Hepatocyte (in vitro differentiated cells): Measurements from ENCODE around the gene ZEB2.

ENCODE experiments used
- EZH2 ChIP-seq: fragments of 200-600 bp; sonication (generic); IDR thresholded peaks from 2 replicates; pipeline ENCODE4 v1.6.1; 2016; ENCODE audit warnings: antibody characterized with exemption, mild to moderate bottlenecking, borderline replicate concordance
- TF ChIP-seq, protein P1 (sequence below): fragments of 200-600 bp; sonication (generic); IDR thresholded peaks from 2 replicates; pipeline ENCODE4 v1.5.1; 2016; ENCODE audit warnings: antibody characterized with exemption, mild to moderate bottlenecking; ENCODE audit not compliant: poor library complexity

DNA sequence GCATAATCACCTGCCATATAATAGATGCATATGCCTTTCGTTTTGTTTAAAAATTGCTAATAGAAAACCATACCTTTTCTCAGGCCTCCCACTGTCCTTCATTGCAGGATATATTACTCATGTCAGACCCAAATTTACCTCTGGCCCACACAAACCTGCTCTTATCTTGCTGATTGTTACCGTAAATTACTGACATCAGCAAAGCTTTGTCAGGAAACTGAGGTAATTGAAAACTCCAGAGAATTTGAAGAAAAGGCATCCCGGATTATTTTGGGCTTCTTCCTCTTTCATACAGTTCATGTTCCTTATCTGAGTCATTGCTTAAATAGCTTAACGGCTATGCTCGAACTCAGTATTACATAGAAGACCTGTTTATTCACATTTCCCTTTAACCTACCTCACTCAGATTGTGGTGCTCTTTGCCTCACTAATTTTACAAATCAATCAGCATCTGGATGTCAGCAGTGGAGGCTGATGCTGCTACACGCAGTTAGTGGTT, 145.7 kb downstream of the ZEB2 start:
- TF ChIP-seq, protein P1, sequence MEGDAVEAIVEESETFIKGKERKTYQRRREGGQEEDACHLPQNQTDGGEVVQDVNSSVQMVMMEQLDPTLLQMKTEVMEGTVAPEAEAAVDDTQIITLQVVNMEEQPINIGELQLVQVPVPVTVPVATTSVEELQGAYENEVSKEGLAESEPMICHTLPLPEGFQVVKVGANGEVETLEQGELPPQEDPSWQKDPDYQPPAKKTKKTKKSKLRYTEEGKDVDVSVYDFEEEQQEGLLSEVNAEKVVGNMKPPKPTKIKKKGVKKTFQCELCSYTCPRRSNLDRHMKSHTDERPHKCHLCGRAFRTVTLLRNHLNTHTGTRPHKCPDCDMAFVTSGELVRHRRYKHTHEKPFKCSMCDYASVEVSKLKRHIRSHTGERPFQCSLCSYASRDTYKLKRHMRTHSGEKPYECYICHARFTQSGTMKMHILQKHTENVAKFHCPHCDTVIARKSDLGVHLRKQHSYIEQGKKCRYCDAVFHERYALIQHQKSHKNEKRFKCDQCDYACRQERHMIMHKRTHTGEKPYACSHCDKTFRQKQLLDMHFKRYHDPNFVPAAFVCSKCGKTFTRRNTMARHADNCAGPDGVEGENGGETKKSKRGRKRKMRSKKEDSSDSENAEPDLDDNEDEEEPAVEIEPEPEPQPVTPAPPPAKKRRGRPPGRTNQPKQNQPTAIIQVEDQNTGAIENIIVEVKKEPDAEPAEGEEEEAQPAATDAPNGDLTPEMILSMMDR = no peak
- TF ChIP-seq EZH2 = no peak
